ENCODE data around the gene SETMAR. TPM values are rescaled to one million over a fixed set of nuclear protein-coding genes. Genes with fewer than 3 reads are reported as not detected.
"Not testable (repeated sequence)": the region's sequence is repeated elsewhere in the genome, so short reads cannot be mapped to it uniquely, and the experiment has no call there.

SETMAR gene
- total RNA-seq, 2 experiments from 2014 or later = 9.1 to 9.2 TPM

DNA sequence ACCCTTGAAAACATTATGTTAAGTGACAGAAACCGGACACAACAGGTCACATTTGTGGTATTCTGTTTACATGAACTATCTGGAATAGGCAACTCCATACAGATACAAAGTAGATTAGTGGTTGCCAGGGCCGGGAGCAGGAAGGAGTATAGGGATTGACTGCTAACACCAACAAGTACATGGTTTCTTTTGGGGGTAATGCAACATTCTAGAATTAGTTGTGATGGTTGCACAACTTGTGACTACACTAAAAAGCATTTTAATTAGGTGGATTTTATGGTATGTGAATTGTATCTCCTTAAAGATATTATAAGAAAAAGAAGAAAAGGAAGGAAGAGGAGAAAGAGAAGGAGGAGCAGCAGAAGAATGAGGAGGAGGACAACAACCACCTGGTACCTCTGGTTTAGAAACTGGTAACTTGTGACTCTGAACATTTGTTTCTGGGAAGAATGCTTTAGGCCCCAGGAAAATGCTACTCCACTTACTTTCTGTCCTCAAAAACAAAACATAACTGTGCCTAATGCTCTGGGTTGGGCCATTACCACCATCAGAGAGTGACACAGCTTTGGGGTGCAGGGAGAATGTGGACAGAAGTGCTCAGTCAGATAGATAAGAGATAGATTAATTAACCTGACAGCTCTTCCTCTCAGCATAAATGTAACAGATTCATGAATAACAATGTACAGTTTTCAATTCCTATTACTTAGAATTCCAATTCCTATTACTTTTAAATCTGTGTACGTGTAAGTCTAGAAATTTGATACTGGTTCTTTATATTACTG, 20.3 kb downstream of the SETMAR start:
- POLR2A ChIA-PET = no interaction called here
- Histone ChIP-seq H3K4me3 (ENCODE audit: low read length) (no peak overlapping the region), H3K4me1 (ENCODE audit: insufficient read depth, low read length) (no peaks in the 10 kb centered on the region), H3K27ac (ENCODE audit: low read depth in 1 of 2, low read length in 2 of 2) (no peak overlapping the region), H3K36me3 (ENCODE audit: insufficient read depth, low read length) (no peaks in the 10 kb centered on the region), H3K9me3 (ENCODE audit: control insufficient read depth in 1 of 2, insufficient read depth in 1 of 2, low read length in 2 of 2) (peaks cover 0 to 3% of the 10 kb centered on the region in 2 experiments), H3K27me3 (ENCODE audit: control insufficient read depth in 1 of 2, insufficient read depth in 2 of 2, low read length in 2 of 2) (no peaks in the 10 kb centered on the region)
- TF ChIP-seq CTCF (IDR thresholded peaks at IDR 0.05) = no peak
- Mint-ChIP-seq H3K4me1 (ENCODE audit: low read depth) (no peaks in the 10 kb centered on the region), H3K36me3 (ENCODE audit: low read depth) (peaks cover 6% of the 10 kb centered on the region), H3K9me3 (peaks cover under 1% of the 10 kb centered on the region), H3K27ac (no peak overlapping the region), H3K4me3 (no peak overlapping the region), H3K27me3 (no peaks in the 10 kb centered on the region)
- DNase-seq (no peak), ATAC-seq (ENCODE audit: poor library complexity) (no peak)
- CTCF ChIA-PET = no interaction called here
- intact Hi-C loops (cut with DNase I, micrococcal nuclease) = no loop called here

DNA sequence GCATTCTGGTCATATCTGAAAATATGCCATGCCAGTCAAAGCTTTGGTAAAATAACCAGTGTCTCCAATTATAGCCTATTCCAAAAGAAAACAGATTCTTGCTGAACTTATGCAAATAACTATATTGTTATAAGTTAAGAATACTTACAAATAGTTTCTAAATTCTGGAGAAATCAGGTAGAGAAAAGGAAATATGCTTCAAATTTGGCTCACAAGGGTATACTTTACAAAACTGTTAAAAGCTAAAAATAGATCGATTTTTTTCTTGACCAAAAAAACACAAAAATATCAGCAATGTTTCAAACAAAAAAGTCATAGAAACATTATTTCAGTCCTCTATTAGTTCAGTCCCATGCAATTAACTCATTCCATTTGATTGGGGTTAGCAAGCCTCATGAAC, 23.7 kb downstream of the SETMAR start:
- H3K27me3 Mint-ChIP-seq = no peaks in the 10 kb centered on the region
- no peak overlapping the region for H3K4me3 Mint-ChIP-seq
- H3K9me3 Mint-ChIP-seq = peaks cover 8% of the 10 kb centered on the region
- ATAC-seq (ENCODE audit: poor library complexity) (no peak), DNase-seq (no peak)
- Histone ChIP-seq H3K9me3 (ENCODE audit: control insufficient read depth in 1 of 2, insufficient read depth in 1 of 2, low read length in 2 of 2) (peaks cover 7 to 13% of the 10 kb centered on the region in 2 experiments), H3K27me3 (ENCODE audit: control insufficient read depth in 1 of 2, insufficient read depth in 2 of 2, low read length in 2 of 2) (no peaks in the 10 kb centered on the region), H3K36me3 (ENCODE audit: insufficient read depth, low read length) (no peaks in the 10 kb centered on the region), H3K4me3 (ENCODE audit: low read length) (no peak overlapping the region), H3K27ac (ENCODE audit: low read depth in 1 of 2, low read length in 2 of 2) (no peak overlapping the region), H3K4me1 (ENCODE audit: insufficient read depth, low read length) (no peaks in the 10 kb centered on the region)
- peaks cover 21% of the 10 kb centered on the region for H3K36me3 Mint-ChIP-seq (ENCODE audit: low read depth)
- POLR2A ChIA-PET = no interaction called here
- no peaks in the 10 kb centered on the region for H3K4me1 Mint-ChIP-seq (ENCODE audit: low read depth)
- CTCF ChIA-PET = no interaction called here
- no peak for TF ChIP-seq CTCF (IDR thresholded peaks at IDR 0.05)
- intact Hi-C loops (cut with DNase I, micrococcal nuclease) = no loop called here
- H3K27ac Mint-ChIP-seq = no peak overlapping the region

DNA sequence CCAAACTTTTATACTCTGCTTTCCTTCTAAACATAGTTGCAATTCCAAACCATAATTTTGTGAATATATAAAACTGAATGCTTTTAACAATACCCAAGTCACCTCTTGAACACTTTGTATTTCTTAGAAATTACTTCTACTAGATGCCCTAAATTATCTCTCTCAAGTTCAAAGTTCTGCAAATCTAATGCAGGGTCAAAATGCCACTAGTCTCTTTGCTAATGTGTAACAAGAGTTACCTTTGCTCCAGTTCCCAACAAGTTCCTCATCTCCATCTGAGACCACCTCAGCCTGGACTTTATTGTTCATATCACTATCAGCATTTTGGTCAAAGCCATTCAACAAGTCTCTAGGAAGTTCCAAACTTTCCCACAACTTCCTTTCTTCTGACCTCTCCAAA, 26.6 kb downstream of the SETMAR start:
- H3K27me3 Mint-ChIP-seq = not testable (repeated sequence)

GRCh38 chr3:4332111-4332510, 28.9 kb downstream of the SETMAR start:
- ChIA-PET POLR2A (no interaction called here), CTCF (no interaction called here)
- TF ChIP-seq CTCF (IDR thresholded peaks at IDR 0.05) = no peak
- Histone ChIP-seq H3K4me1 (ENCODE audit: insufficient read depth, low read length) (no peaks in the 10 kb centered on the region), H3K27ac (ENCODE audit: low read depth in 1 of 2, low read length in 2 of 2) (no peak overlapping the region), H3K4me3 (ENCODE audit: low read length) (no peak overlapping the region), H3K27me3 (ENCODE audit: control insufficient read depth in 1 of 2, insufficient read depth in 2 of 2, low read length in 2 of 2) (no peaks in the 10 kb centered on the region), H3K9me3 (ENCODE audit: control insufficient read depth in 1 of 2, insufficient read depth in 1 of 2, low read length in 2 of 2) (peaks cover 7 to 12% of the 10 kb centered on the region in 2 experiments), H3K36me3 (ENCODE audit: insufficient read depth, low read length) (no peaks in the 10 kb centered on the region)
- Mint-ChIP-seq H3K36me3 (ENCODE audit: low read depth) (peaks cover 17% of the 10 kb centered on the region), H3K27me3 (no peaks in the 10 kb centered on the region), H3K9me3 (peaks cover 8% of the 10 kb centered on the region), H3K4me3 (no peak overlapping the region), H3K4me1 (ENCODE audit: low read depth) (no peaks in the 10 kb centered on the region), H3K27ac (no peak overlapping the region)
- no peak for DNase-seq
- intact Hi-C loops (cut with DNase I, micrococcal nuclease) = no loop called here
- ATAC-seq (ENCODE audit: poor library complexity) = no peak

More for the DNA sequence above, 26.6 kb downstream of the SETMAR start:
- H3K9me3 Mint-ChIP-seq; H3K27ac Mint-ChIP-seq; CTCF ChIA-PET; H3K4me1 Mint-ChIP-seq (ENCODE audit: low read depth); H3K4me3 ChIP-seq (ENCODE audit: low read length); H3K36me3 ChIP-seq (ENCODE audit: insufficient read depth, low read length); intact Hi-C loops (cut with DNase I, micrococcal nuclease); H3K4me1 ChIP-seq (ENCODE audit: insufficient read depth, low read length); DNase-seq; ATAC-seq (ENCODE audit: poor library complexity); H3K27ac ChIP-seq (ENCODE audit: low read depth in 1 of 2, low read length in 2 of 2); H3K4me3 Mint-ChIP-seq; POLR2A ChIA-PET; H3K27me3 ChIP-seq (ENCODE audit: control insufficient read depth in 1 of 2, insufficient read depth in 2 of 2, low read length in 2 of 2): not testable (repeated sequence)
- peaks cover 7 to 13% of the 10 kb centered on the region in 2 experiments for H3K9me3 ChIP-seq (ENCODE audit: control insufficient read depth in 1 of 2, insufficient read depth in 1 of 2, low read length in 2 of 2)
- H3K36me3 Mint-ChIP-seq (ENCODE audit: low read depth) = peaks cover 21% of the 10 kb centered on the region
